Left renal cortex interstitium (tissue), 4 donors: ENCODE results near the gene MPND. TPM values are rescaled to one million over a fixed set of nuclear protein-coding genes. Genes with fewer than 3 reads are reported as not detected.
"Not testable (repeated sequence)": the region's sequence is repeated elsewhere in the genome, so short reads cannot be mapped to it uniquely, and the experiment has no call there.

Experiments
- DNase-seq, 4 donors: peaks; one replicate each; pipeline ENCODE4 v3.0.0-alpha.2; 2013; ENCODE audit warnings: low read depth in 4 of 4, low spot score in 2 of 4, missing footprints in 1 of 4
- polyA plus RNA-seq, 4 donors: library from polyadenylated mRNA; unstranded; fragments of 120-200 nt; gene quantifications; one replicate each; pipeline ENCODE4 v1.2.1, GENCODE V29; 2013; ENCODE audit not compliant: insufficient read length in 4 of 4

Gene MPND
- polyA plus RNA-seq, 4 donors = 21.8 to 36.6 (median 28.9) TPM

- no peak for DNase-seq
Observed at GRCh38 chr19:4318460-4318859, 24.9 kb upstream of the MPND start.

- DNase-seq = no peak
Observed at GRCh38 chr19:4319067-4319718, 24.2 kb upstream of the MPND start.

GRCh38 chr19:4320419-4320818, 22.9 kb upstream of the MPND start:
- DNase-seq = no peak

GRCh38 chr19:4322942-4323665, 20.3 kb upstream of the MPND start:
- no peak for DNase-seq

- no peak for DNase-seq
Observed at GRCh38 chr19:4323692-4324091, 19.7 kb upstream of the MPND start.

GRCh38 chr19:4324228-4324627, 19.1 kb upstream of the MPND start:
- no peak for DNase-seq

- DNase-seq = no peak
Observed at GRCh38 chr19:4326215-4326836, 17.0 kb upstream of the MPND start.

- DNase-seq = no peak
Observed at GRCh38 chr19:4326837-4327251, 16.5 kb upstream of the MPND start.

GRCh38 chr19:4327252-4327876, 16.0 kb upstream of the MPND start:
- DNase-seq = no peak

GRCh38 chr19:4327877-4328242, 15.5 kb upstream of the MPND start:
- no peak for DNase-seq

GRCh38 chr19:4328243-4328990, 14.9 kb upstream of the MPND start:
- DNase-seq = peak; percentile 74 to 91 (median 88)

GRCh38 chr19:4328991-4329681, 14.2 kb upstream of the MPND start:
- not testable (repeated sequence) for DNase-seq

GRCh38 chr19:4329858-4330257, 13.5 kb upstream of the MPND start:
- DNase-seq = no peak

GRCh38 chr19:4334929-4335570, 8.3 kb upstream of the MPND start:
- DNase-seq = no peak

GRCh38 chr19:4337906-4338440, 5.4 kb upstream of the MPND start:
- no peak for DNase-seq

GRCh38 chr19:4338441-4339355, 4.7 kb upstream of the MPND start, which contains the start of gene STAP2:
Gene STAP2, minus strand, starts transcription at chr19:4338827. Its CDS starts 74 bp downstream, at chr19:4338753.
- DNase-seq = no peak

- DNase-seq = peak in 1 of 4 donors; percentile 73
Observed at GRCh38 chr19:4342314-4342614, 1.1 kb upstream of the MPND start.

GRCh38 chr19:4342615-4343369, 570 bp upstream of the MPND start:
- DNase-seq = peak; percentile 99 to 100 (median 100)
